ENCODE results near the gene ATP11A.

The ATP11A gene

DNA sequence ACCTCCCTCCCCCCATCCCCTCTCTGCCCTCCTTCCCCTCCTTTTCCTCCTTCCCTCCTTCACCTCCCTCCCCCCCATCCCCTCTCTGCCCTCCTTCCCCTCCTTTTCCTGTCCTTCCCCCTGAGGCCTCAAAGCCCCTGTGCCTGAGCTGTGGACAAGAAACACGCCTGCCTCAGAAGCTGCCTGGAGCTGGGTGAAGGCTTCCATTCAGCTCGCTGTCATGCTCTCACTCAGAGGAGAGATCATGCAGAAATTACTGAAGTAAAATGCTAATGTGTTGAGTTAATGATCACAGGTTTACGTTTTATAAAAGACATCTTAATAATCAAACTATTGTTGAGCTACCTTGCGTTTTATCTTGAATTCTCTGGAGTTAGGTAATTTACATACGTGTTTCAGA is 114.5 kb downstream of the ATP11A start:
- DNase-seq = no peak

DNA sequence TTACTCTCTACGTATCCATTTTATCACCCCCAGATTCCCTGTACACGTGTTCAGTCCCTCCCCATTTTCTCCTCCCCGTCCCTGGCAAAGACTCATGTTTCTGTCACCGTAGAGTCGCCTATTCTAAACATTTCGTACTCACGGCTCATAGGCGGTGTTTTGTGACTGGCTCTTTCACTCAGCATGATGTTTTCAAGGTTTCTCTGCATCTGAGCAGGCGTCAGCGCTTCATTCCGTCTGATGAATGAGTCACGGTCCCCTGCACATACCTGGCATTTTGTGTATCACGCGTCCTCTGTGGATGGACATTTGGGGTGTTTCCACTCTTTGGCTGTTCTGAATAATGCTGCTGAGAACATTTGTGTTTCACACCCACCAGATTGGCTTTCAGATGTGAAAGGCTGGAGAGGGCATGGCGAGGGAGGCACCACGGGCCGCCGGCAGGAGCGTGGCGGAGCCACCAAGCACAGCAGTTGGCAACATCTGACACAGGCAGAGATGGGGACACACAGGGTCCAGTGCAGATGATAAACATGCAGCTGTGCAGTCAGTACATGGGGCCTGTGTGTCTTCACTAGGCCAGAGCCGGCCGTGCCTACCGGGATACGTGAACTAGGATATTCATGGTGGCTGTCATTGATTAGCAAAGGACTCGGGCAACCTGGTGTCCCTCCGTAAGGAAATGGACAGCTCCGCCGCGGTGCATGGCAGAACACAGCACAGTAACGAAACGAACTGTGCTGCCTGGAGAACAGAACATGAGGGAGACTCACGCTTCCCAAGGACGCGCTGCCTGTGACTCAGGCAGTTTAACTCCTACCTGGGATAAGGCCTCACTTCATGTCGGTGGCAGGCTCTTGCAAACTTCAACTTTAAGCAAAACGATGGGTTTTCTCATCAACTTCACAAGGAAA is 117.2 kb downstream of the ATP11A start:
- no peak for DNase-seq

DNA sequence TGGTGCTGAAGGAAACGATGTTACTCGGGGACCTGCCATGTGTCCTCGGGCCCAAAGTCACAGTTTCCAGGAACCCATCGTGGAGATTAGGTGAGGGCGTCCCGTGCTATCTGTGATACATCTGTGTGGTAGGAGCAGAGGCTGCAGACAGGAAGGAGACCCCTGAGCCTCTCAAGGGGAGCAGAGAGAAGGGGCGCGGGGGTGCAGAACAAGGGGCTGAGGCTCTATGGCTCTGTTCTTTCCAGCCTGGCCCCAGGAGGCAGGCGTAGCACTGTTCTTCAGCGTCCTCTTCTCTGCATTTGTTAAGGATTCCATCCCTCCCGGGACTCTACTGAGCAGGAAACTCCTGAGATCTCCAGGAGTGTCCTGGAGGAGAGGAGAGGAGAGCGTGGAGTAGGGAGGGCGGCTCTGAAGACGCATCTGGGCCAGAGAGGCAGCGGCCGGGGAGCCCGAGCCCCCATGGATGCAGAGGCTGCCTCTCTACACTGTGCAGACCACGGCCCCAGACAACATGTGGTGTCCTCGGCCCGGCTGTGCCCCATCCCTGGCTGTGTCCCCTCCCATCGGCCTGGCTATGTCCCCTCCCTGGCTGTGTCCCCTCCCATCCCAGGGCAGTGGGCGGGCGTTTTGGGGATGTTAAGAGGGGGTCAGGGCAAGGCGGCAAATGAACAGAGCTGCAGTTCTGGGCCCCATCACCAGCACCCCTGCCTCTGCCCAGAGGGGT is 118.0 kb downstream of the ATP11A start:
- DNase-seq = no peak

DNA sequence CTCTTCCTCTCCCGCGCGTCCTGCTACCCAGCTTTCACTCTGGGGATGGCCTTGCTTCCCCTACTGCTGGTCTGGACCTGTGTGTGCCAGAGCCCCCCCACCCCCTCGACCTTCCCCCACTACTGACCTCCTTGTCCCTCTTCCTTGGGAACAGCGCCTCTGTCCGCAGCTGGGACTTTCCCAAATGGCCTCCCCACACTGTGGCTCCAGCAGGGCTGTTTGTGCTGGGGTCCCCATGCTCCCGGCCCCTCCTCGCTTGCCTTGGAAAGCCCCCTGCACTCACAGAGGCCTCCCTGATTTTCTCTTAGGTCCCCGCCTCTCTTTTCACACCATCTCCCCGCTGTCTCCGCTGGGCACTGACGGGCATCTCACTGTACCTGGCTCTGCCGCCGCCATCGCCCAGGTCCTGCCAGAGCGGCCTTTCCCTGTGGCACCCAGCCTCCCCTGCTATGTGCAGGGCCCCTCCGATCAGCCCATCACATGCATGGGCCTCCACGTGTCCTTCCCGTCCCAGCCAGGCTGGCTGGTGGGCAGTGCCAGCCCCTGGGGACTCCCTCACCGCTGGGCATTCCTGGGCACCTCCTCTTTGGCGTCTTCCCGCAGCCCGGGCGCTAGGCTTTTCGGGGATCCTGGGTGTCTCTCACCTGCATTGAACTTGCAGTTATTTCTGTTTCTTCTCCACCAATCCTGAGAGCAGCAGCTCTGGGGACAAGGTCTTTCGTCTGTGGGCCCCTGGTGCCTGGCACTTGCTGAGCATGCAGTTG is 118.7 kb downstream of the ATP11A start:
- DNase-seq = no peak

DNA sequence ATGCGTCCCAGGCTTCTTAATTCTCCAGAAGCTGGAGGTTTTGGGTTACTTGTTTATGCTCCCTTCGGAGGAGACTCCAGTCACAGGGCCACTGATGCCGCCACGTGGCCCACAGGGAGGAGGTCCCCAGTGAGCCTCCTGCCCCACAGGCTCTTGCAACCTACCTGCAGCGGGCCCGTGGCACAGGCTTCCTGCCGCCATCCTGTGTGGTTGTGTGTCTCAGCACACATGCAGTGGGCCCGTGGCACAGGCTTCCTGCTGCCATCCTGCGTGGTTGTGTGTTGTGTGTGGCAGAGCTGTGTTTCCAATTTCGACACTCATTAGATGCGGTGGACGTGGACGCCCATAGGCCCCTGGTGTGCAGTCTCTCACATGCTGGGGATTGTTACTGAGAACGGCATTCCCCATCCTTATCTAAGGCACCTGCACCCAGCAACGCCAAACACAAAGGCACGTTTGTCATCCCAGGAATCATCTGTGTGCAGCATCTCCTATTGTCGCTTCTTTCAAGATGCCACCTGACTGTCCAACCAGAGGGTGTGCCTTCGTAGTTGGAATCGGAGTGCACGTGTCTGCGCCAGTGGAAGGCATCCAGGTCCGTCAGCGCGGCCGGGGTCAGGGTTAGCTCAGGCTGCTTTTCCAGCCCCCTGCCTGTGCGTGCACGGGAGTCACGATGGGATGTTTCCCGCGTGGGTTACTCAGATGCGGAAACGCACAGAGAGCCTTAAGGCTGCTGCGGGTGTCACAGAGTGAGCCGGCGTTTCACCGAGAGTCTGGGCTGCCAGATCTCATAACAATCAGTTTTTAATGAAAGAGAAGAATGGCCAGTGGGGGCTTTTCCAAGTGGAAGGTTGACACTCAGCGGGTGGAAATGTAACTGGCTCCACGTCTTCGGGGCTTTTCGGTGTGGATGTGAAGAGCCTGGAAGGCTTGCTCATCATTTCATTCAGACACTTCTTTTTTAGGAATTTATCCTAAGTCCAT is 119.8 kb downstream of the ATP11A start:
- DNase-seq = no peak

DNA sequence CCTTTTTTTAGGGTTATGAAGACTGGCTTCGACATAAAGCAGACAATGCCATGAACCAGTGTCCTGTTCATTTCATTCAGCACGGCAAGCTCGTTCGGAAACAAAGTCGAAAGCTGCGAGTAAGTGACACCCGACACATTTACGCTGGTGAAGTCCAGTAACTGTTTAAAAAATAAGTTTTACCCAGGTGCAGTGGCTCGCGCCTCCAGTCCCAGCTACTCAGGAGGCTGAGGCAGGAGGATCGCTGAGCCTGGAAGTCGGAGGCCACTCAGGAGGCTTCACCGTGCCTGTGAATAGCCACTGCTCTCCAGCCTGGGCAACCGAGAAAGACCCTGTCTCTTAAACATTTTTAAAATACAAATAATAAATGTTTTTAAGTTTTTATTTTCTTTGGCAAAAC is 120.8 kb downstream of the ATP11A start:
- no peak for DNase-seq

DNA sequence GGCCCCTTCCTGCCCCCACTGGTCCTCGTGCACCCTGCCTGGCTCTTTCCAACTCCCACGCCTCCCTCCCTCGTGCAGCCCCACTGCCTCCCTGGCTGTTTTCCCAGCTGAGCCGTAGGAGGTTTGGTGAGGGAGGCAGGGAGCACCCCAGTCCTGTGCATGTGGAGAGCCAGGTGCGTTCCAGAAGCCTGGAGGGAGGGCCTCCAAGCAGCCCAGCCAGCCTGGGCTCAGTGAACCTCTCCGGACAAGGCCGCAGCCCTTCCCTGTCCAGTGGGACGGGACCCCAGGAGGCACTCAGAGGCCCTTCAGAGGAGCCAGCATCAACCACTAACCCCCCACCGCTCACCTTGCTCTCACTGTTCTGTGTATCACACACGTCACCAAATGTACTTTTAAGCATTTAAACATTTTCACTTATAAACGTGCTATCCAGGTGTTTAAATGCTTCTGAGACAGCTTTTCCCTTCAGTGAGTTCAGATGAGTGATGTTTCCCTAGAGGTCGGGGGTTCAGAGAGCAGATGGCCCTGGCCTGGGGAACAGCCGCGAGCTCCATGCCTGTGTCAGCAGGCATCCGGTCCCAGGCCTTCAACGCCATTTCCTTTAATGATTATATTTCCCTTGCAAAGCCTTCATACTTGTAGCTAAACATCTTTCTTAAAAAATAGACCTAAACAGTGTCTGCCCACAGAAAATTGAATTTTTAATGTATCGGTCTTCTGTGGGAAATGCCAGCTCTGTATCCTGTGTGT is 122.6 kb downstream of the ATP11A start:
- DNase-seq = no peak

DNA sequence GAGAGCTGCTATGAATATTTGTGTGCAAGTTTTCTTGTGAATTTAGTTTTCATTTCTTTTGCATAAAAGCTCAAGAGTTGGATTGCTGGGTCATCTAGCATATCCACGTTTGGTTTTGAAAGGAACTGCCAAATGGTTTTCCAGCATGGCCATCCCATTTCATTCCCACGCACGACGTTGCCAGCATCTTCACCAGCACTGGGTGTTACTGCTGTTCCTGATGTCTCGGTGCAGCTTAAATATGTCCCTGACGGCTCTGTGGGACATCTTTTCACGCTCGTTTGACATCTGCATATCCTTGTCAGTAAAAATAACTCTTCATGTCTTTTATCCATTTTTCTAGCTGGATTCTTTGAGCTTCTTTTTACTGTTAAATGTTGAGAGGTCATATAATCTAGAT is 123.7 kb downstream of the ATP11A start:
- DNase-seq = no peak

DNA sequence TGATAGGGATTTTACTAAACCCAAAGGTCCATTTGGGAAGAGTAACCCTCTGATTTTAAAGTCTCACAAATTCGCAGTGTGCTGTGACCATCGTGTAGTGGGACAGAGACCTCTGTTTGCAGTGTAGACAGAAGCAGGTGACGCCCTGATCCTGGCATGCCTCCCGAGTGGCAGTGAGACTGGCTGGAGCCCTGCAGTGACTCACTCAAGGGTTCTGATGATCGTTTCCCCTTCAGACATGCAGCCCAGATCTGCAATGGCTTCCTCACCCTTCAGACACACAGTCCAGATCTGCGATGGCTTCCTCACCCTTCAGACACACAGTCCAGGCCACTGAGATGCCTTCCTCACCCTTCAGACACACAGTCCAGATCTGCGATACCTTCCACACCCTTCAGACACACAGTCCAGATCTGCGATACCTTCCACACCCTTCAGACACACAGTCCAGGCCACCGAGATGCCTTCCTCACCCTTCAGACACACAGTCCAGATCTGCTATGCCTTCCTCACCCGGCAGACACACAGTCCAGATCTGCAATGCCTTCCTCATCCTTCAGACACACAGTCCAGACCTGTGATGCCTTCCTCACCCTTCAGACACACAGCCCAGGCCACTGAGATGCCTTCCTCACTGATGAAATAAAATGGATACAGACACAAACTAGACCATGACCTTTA is 125.2 kb downstream of the ATP11A start:
- DNase-seq = no peak

DNA sequence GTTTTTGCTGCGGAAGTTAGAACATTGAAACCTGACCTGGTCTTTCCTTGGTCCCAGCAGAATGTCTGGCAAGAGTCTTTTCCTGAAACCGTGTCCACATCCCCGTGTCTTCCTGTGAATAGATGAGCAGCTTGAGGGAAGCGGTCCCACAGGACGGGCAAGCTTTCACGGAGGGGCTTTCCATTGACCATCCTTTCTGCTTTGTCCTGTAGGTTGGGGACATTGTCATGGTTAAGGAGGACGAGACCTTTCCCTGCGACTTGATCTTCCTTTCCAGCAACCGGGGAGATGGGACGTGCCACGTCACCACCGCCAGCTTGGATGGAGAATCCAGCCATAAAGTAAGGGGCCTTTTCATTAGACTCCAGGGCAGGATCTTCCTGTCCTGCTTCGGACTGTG is 126.0 kb downstream of the ATP11A start:
- no peak for DNase-seq

DNA sequence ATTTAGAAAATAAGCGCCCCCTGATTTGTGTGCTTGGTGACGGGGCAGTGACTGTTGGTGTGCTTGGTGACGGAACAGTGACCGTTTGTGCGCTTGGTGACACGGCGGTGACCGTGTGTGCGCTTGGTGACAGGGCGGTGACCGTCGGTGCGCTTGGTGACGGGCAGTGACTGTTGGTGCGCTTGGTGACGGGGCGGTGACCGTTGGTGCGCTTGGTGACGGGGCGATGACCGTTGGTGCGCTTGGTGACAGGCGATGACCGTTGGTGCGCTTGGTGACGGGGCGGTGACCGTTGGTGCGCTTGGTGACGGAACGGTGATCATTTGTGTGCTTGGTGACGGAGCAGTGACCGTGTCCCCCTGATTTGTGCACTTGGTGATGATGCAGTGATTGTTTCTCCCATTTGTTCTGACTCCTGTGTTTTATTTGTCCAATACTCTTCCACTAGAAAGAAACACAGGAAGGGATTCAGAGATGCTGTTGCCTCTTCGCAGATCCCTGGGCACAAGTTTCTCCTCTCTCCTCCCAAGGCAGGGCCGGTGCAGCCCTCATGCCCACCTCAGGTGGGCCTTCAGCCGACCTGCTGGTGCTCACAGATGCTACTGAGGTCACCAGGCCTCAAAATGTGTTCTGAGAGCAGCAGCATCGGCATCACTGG is 128.3 kb downstream of the ATP11A start:
- no peak for DNase-seq

DNA sequence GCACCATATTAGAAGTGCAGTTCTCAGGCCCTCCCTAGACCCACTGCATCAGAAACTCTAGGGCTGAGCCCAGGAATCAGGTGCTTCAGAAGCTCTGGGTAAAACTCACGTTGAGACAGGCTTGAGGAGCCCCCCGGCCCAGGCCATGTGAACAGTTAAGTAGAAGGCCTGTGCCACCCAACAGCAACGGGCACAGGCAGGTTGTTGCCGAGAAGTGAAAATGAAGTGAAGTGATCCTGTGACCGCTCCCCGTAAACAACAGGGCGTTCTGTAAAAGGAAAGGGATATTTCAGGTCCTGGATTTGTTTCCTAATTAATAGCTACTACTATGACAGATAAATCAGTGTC is 128.8 kb downstream of the ATP11A start:
- no peak for DNase-seq

DNA sequence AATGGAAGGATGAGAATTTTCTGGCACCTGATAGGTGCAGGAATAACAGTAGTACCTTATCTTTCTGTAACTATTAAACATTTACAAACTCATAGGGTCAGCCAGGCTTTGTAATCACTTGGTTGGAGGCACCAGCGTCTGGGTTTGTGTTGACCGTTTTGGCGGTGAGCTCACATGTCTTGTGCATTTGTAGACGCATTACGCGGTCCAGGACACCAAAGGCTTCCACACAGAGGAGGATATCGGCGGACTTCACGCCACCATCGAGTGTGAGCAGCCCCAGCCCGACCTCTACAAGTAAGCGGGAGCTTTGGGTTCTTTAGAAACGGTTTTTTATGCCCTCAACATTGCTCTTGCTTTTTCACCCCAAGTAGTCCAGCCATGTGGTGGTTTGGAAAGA is 129.3 kb downstream of the ATP11A start:
- no peak for DNase-seq

DNA sequence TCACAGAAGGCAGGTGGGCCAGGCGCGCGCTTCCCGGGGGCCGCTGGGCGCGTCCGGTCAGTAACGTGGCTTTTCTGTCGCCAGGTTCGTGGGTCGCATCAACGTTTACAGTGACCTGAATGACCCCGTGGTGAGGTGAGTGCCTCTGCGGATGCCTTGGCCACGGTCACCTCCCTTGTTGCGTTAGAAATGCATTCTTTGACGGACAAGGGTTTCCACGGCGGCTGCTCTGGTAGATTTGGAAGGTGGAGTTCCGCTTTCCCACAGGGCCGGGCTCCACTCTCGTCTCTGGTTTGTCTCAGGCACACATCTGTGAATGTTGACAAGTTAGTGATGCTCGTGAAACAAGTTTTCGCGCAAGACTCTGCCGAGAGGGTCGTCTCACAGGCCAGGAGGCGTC is 130.0 kb downstream of the ATP11A start:
- DNase-seq = no peak

DNA sequence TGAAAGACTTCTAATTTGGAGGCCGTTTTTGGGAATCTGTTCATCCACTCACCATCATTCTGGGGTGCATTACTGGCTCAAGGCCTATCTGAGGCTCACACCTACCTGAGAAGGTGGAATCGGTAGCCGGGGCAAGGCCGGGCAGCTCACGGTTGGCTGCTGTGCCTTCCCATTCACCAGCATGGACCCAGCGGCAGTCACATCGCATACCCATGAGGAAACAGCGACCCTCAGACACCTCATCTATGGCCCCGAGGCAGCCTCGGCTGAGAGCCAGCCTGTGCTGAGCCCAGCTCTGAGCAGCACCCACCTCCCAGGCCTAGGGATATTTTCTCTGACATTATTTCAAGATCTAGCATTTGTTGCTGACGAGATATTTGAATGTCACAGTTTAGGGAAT is 130.5 kb downstream of the ATP11A start:
- DNase-seq = no peak

DNA sequence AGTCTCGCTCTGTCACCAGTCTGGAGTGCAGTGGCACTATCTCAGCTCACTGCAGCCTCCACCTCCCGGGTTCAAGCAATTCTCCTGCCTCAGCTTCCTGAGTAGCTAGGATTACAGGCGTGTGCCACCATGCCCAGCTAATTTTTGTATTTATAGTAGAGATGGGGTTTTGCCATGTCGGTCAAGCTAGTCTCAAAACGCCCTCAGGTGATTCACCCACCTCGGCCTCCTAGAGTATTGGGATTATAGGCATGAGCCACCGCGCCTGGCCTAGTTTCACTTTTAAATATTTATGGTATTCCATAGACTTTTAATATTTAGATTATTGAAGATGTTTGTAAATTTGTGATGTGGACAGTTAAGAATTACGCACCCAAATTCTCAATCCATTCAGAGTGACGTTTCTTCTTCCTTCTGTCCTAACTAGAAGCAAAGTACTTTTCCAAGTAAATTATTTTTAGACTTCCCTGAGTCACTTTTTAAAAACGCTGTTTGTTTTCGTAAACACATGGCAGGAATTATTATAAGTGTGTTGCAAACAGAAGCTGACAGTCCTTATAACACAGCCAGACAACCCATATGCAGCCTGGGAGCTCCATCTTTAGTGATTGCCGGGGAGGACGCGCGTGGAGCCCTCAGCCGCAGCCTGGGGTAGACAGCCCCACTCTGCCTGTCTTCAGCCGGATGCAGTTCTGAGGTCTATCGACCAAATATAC is 131.7 kb downstream of the ATP11A start:
- DNase-seq = no peak

DNA sequence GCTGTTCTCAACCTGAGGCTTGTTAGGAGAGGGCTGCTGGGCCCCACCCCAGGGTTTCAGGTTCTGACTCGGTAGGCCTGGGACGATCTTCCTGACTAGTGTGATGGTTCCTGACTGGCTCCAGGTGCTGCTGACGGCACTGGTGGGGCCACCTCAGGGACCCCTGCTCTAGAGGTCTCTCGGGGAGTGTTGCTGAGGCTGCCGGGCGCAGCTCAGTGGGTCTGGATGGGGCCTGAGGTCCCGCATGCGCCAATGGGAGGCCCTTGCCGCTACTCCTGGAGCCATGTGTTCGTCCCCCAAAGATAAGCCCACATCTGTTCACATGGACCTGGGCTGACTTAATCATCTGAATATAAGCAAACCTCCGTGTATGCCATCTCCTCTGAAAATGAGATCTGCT is 133.0 kb downstream of the ATP11A start:
- no peak for DNase-seq

DNA sequence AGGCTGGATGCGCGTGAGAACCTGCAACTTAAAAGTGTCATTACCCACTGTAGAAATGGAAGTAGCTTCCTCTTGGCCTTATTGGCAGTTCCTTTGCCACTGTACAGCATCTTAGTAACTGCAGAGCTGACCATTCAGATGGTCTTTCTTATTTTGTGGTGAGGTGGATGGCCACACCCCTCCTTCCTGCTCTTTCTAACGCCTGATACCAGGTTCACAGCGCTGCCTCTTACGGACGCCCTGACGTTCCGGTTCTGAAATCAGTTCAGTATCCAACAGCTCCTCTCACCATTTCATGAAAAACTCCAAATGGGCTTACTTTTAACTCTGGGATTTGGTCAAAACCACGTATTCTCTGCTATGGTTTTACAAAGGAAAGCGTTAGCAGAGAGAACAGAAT is 134.6 kb downstream of the ATP11A start:
- DNase-seq = no peak

DNA sequence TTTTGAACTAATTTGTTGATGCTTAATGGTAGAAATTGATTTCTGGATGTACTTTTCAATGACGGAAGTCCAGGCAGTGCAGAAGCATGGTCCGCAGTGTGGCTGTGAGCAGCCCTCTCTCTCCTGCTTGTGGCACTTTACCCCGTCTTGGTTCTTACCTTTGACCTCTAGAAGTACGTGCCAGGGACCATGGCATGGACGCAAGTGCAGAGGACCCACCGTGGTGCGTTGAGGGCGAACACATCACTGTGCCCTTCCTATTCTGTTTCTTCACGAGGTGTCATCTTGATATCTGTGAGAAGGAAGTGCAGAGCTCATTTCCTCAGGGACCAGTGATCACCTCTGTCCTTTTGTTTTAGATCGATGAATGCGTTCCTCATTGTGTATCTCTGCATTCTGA is 135.2 kb downstream of the ATP11A start:
- DNase-seq = no peak

DNA sequence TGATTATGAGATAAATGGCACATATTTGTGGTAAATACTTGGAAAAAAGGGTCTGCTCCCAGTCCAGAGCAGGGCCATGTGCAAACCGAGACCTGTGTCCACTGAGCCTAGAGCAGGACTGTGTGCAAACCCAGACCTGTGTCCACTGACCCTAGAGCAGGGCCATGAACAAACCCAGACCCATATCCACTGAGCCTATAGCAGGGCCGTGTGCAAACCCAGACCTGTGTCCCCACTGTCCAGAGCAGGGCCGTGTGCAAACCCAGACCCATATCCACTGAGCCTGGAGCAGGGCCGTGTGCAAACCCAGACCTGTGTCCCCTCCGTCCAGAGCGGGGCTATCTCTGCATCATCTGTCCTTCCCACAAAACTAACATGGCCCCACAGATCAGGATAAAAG is 136.0 kb downstream of the ATP11A start:
- DNase-seq = no peak

All from stimulated activated CD8-positive, alpha-beta memory T cell treated with anti-CD3 and anti-CD28 coated beads, Interleukin-4, amount 100 ng/mL, for 48 hours (primary cell).